Choroid plexus epithelial cell (primary cell): ENCODE results near the gene OR52E4.

Source experiments
- DNase-seq: peaks from one replicate; pipeline ENCODE4 v3.0.0-alpha.2; 2010; ENCODE audit warnings: low read depth
- H3K4me3 ChIP-seq: 2 replicates; pipeline ENCODE4 v1.5.1; 2011; ENCODE audit warnings: low read depth, mild to moderate bottlenecking, control low read depth, low read length, moderate library complexity
- CTCF ChIP-seq: conservative IDR thresholded peaks from 2 replicates; pipeline ENCODE4 v1.5.1; 2011; ENCODE audit warnings: low read depth, mild to moderate bottlenecking, control low read depth, inconsistent platforms, low read length, moderate library complexity

The OR52E4 gene

GRCh38 chr11:5928271-5928670 lies 47.8 kb downstream of the OR52E4 start:
- H3K4me3 ChIP-seq, result no peak overlapping the region
- no peak for DNase-seq
- TF ChIP-seq CTCF, result no peak

- DNase-seq, result no peak
- TF ChIP-seq CTCF, result no peak
- H3K4me3 ChIP-seq, result no peak overlapping the region
Observed at GRCh38 chr11:5928811-5929210, 48.4 kb downstream of the OR52E4 start.

GRCh38 chr11:5929571-5930368 lies 49.3 kb downstream of the OR52E4 start:
- DNase-seq, result no peak
- H3K4me3 ChIP-seq, result no peak overlapping the region
- no peak for TF ChIP-seq CTCF

GRCh38 chr11:5930614-5931013 lies 50.2 kb downstream of the OR52E4 start:
- no peak overlapping the region for H3K4me3 ChIP-seq
- no peak for TF ChIP-seq CTCF
- DNase-seq, result no peak

GRCh38 chr11:5931061-5931460 lies 50.6 kb downstream of the OR52E4 start:
- TF ChIP-seq CTCF, result no peak
- no peak for DNase-seq
- H3K4me3 ChIP-seq, result no peak overlapping the region

GRCh38 chr11:5932671-5933070 lies 52.2 kb downstream of the OR52E4 start:
- DNase-seq, result no peak
- H3K4me3 ChIP-seq, result no peak overlapping the region
- TF ChIP-seq CTCF, result no peak

GRCh38 chr11:5933116-5933515 lies 52.7 kb downstream of the OR52E4 start:
- no peak overlapping the region for H3K4me3 ChIP-seq
- TF ChIP-seq CTCF, result no peak
- DNase-seq, result no peak
